HepG2 (cell line): Measurements from ENCODE around the gene MYO6. TPM values are rescaled to one million over a fixed set of nuclear protein-coding genes. Genes with fewer than 3 reads are reported as not detected.

Source experiments
- ATAC-seq: fragments of 200-7000 bp; cut with Tn5 transposase; 3 replicates; pipeline ENCODE4 v1.9.1; 2020; ENCODE audit warnings: mild to moderate bottlenecking, moderate library complexity
- BruUV-seq: library from RNA; stranded (reverse); fragments of 400-500 nt; replicated peaks from 2 replicates; lab custom pipeline; 2021; lab: Mats Ljungman, UMichigan
- CTCF ChIA-PET: fragments of 300-600 bp; formaldehyde crosslinking; extraction: SDS; loops from one replicate; lab custom pipeline; 2021; ENCODE audit warnings: low total read pairs, inconsistent platforms, low intra/inter-chr PET ratio; lab: Yijun Ruan, JAX
- POLR2A ChIA-PET: fragments of 350-600 bp; sonication (Branson Sonifier 250); formaldehyde crosslinking; loops from one replicate; lab custom pipeline; 2020; ENCODE audit warnings: antibody characterized with exemption, inconsistent platforms; lab: Yijun Ruan, JAX
- DNase-seq: peaks from one replicate; pipeline ENCODE4 v3.0.0-alpha.2; 2015; ENCODE audit warnings: low spot score
- FAIRE-seq: peaks from 3 replicates; lab custom pipeline; 2011; peaks lifted over from hg19 to GRCh38; lab: Jason Lieb, UNC
- H2AFZ ChIP-seq: one replicate; pipeline ENCODE4 v1.6.1; 2011; ENCODE audit warnings: low read length, inconsistent platforms
- H3K27ac ChIP-seq: fragments of 300-600 bp; 3 replicates; pipeline ENCODE4 v1.8.0; 2011; ENCODE audit warnings: mixed run types, mild to moderate bottlenecking, mixed read lengths, low read length, inconsistent platforms; ENCODE audit not compliant: insufficient read depth; ENCODE audit errors: extremely low read length
- H3K27me3 ChIP-seq, 2 experiments: fragments of 200-600 bp in 1 of 2; 2 replicates in 1 of 2; 3 replicates in 1 of 2; pipeline versions ENCODE4 v1.6.0 to v1.8.0; 2011; ENCODE audit warnings: low read length in 2 of 2, mild to moderate bottlenecking in 2 of 2, moderate library complexity in 2 of 2, inconsistent platforms in 1 of 2; ENCODE audit not compliant: insufficient read depth in 2 of 2, control insufficient read depth in 1 of 2
- H3K36me3 ChIP-seq, 2 experiments: fragments of 200-600 bp in 1 of 2; replicated peaks in 1 of 2; 2 replicates in 1 of 2; 3 replicates in 1 of 2; pipeline versions ENCODE4 v1.5.1 to v1.8.0; 2011; ENCODE audit warnings: low read length in 2 of 2, inconsistent platforms in 1 of 2; ENCODE audit not compliant: insufficient read depth in 2 of 2, control insufficient read depth in 1 of 2
- H3K4me1 ChIP-seq: 2 replicates; pipeline ENCODE4 v1.5.1; 2012; ENCODE audit warnings: low read length, inconsistent platforms; ENCODE audit not compliant: insufficient read depth
- H3K4me2 ChIP-seq: 2 replicates; pipeline ENCODE4 v1.6.0; 2011; ENCODE audit warnings: low read depth, low read length, inconsistent platforms
- H3K4me3 ChIP-seq, 3 experiments: fragments of 200-600 bp in 1 of 3; sonication (generic), shearing (Covaris generic) in 1 of 3; replicated peaks in 1 of 3; 2 replicates each; pipeline ENCODE4 v1.5.1; 2011 to 2016; ENCODE audit warnings: low read length in 3 of 3, inconsistent platforms in 2 of 3, low read depth in 2 of 3, mild to moderate bottlenecking in 2 of 3, control low read depth in 1 of 3, mixed read lengths in 1 of 3; ENCODE audit not compliant: insufficient read depth in 1 of 3
- H3K79me2 ChIP-seq: one replicate; pipeline ENCODE4 v1.6.1; 2011; ENCODE audit warnings: low read length, inconsistent platforms; ENCODE audit not compliant: insufficient read depth
- H3K9ac ChIP-seq: 2 replicates; pipeline ENCODE4 v1.6.0; 2011; ENCODE audit warnings: mild to moderate bottlenecking, low read depth, low read length, inconsistent platforms; ENCODE audit not compliant: insufficient read depth
- H3K9me3 ChIP-seq: 2 replicates; pipeline ENCODE4 v1.5.1; 2012; ENCODE audit warnings: mild to moderate bottlenecking, low read length
- H4K20me1 ChIP-seq: 2 replicates; pipeline ENCODE4 v1.6.0; 2011; ENCODE audit warnings: inconsistent platforms, mild to moderate bottlenecking, low read length, moderate library complexity; ENCODE audit not compliant: insufficient read depth
- ARNT ChIP-seq: fragments of 450-650 bp; IDR thresholded peaks from 2 replicates; pipeline ENCODE4 v1.6.1; 2017
- CEBPG ChIP-seq: IDR thresholded peaks from 2 replicates; pipeline ENCODE4 v1.6.1; 2016
- CENPT ChIP-seq: sonication (generic); formaldehyde crosslinking; IDR thresholded peaks from 2 replicates; pipeline ENCODE4 v1.8.0; 2022; ENCODE audit warnings: low read depth, mild to moderate bottlenecking, moderate library complexity, missing genetic modification reagents
- FOSL2 ChIP-seq: sonication (generic); formaldehyde crosslinking; IDR thresholded peaks from 2 replicates; pipeline ENCODE4 v1.4.0; 2020; ENCODE audit warnings: missing genetic modification reagents
- GATAD1 ChIP-seq: IDR thresholded peaks from 2 replicates; pipeline ENCODE4 v1.6.1; 2016; ENCODE audit warnings: missing genetic modification reagents, missing compliant biosample characterization
- GTF2F1 ChIP-seq: fragments of 150-350 bp; IDR thresholded peaks from 2 replicates; pipeline ENCODE4 v1.6.1; 2014; ENCODE audit warnings: low read length
- KMT2B ChIP-seq: IDR thresholded peaks from 2 replicates; pipeline ENCODE4 v1.6.1; 2016; ENCODE audit warnings: missing genetic modification reagents, missing compliant biosample characterization
- PTBP1 ChIP-seq: fragments of 200-400 bp; formaldehyde crosslinking; IDR thresholded peaks from 2 replicates; pipeline ENCODE4 v1.6.1; 2018; ENCODE audit warnings: low read length, low read depth; ENCODE audit not compliant: poor library complexity, severe bottlenecking
- SP4 ChIP-seq: sonication (generic); formaldehyde crosslinking; IDR thresholded peaks from 2 replicates; pipeline ENCODE4 v1.8.1; 2023; ENCODE audit warnings: mild to moderate bottlenecking, missing genetic modification reagents
- SRSF1 ChIP-seq: fragments of 200-400 bp; formaldehyde crosslinking; optimal IDR thresholded peaks from 2 replicates; pipeline ENCODE3; 2017; ENCODE audit warnings: mild to moderate bottlenecking, low read depth, low read length, moderate library complexity
- SRSF9 ChIP-seq: fragments of 200-400 bp; formaldehyde crosslinking; IDR thresholded peaks from 2 replicates; pipeline ENCODE4 v1.6.1; 2018; ENCODE audit warnings: borderline replicate concordance, mild to moderate bottlenecking, low read depth, low read length; ENCODE audit not compliant: insufficient read depth, poor library complexity, severe bottlenecking
- TARDBP ChIP-seq: sonication (generic); formaldehyde crosslinking; IDR thresholded peaks from 2 replicates; pipeline ENCODE4 v1.8.0; 2022; ENCODE audit warnings: mild to moderate bottlenecking, missing genetic modification reagents
- TBX2 ChIP-seq: sonication (generic); formaldehyde crosslinking; IDR thresholded peaks from 2 replicates; pipeline ENCODE4 v1.5.0; 2020; ENCODE audit warnings: missing genetic modification reagents, mild to moderate bottlenecking, borderline replicate concordance
- TCF7L2 ChIP-seq: IDR thresholded peaks from 2 replicates; pipeline ENCODE4 v1.6.1; 2011; ENCODE audit warnings: mild to moderate bottlenecking, low read depth, low read length, moderate library complexity
- ZBTB4 ChIP-seq: sonication (generic); formaldehyde crosslinking; IDR thresholded peaks from 2 replicates; pipeline ENCODE4 v1.4.0; 2020; ENCODE audit warnings: missing genetic modification reagents, mild to moderate bottlenecking, borderline replicate concordance
- ZNF317 ChIP-seq: sonication (generic); formaldehyde crosslinking; IDR thresholded peaks from 2 replicates; pipeline ENCODE4 v1.5.0; 2020; ENCODE audit warnings: mild to moderate bottlenecking, missing genetic modification reagents
- ZNF75D ChIP-seq: sonication (generic); formaldehyde crosslinking; IDR thresholded peaks from 2 replicates; pipeline ENCODE4 v1.8.1; 2023; ENCODE audit warnings: missing genetic modification reagents, mild to moderate bottlenecking, borderline replicate concordance
- in situ Hi-C: cut with HindIII; loops from 2 replicates; pipeline ENCODE4 v1.10.0; 2017; ENCODE audit warnings: low pct_unique_long_range_greater_than_20kb; ENCODE audit not compliant: extremely low pct_ligation_motif_present
- intact Hi-C: fragments of 100-400 bp; cut with micrococcal nuclease; formaldehyde crosslinking; loops from one replicate; pipeline ENCODE4 v1.10.0; 2022; ENCODE audit not compliant: unreplicated experiment
- polyA plus RNA-seq, 8 experiments: library from polyadenylated mRNA; depleted of rRNA in 3 of 8; stranded (reverse) in 7 of 8; unstranded in 1 of 8; fragments of >200 nt; fragmentation: Illumina TruSeq in 4 of 8; extraction: Trizol in 4 of 8; gene quantifications; 2 replicates each; pipeline versions ENCODE4 v1.2.1 to v1.2.3, GENCODE V29; 2011 to 2016; ENCODE audit warnings: low read depth in 4 of 8, missing spikeins in 1 of 8, mixed read lengths in 1 of 8; ENCODE audit not compliant: insufficient read depth in 1 of 8
- total RNA-seq, 5 experiments: library from RNA; depleted of rRNA; stranded (reverse); fragments of >200 nt; fragmentation: Illumina TruSeq; extraction: Trizol; gene quantifications; 2 replicates each; pipeline ENCODE4 v1.2.3, GENCODE V29; 2016; ENCODE audit warnings: low read depth in 1 of 5

Gene MYO6
- total and polyA plus RNA-seq, 2 of the 13 experiments (the other 11 are each of a cell fraction or from before 2014, with no cell fraction given): 5.4 to 7.5 TPM

DNA sequence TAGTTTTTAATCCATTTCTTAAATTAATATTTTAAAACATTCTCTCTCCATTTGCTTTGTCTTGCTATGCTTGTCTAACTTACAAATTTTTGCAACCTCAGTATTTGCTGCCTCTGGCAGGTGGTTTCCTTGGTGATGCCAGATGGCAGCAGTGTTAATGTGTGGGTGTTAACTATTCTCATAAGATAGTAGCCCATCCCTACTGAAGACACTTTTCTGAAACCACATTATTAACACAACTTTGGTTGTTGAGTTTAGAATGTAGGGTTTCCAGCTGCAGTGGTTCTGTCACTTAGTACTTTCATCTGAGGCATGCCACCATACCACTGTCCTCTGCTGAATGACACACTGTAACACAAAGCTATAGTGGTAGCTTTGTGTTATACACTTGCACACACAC lies 75.1 kb downstream of the MYO6 start:
- Histone ChIP-seq H3K4me3 (no peak overlapping the region), H3K4me1 (peaks cover 7% of the 10 kb centered on the region), H3K4me2 (no peak overlapping the region), H3K27me3 (no peaks in the 10 kb centered on the region), H3K9me3 (no peaks in the 10 kb centered on the region), H3K27ac (no peak overlapping the region), H3K36me3 (no peaks in the 10 kb centered on the region), H4K20me1 (no peaks in the 10 kb centered on the region), H3K9ac (no peak overlapping the region), H3K79me2 (no peaks in the 10 kb centered on the region), H2AFZ (no peak overlapping the region)
- no peak for DNase-seq
- no peak for ATAC-seq
- no peak for TF ChIP-seq TCF7L2
- no peak for TF ChIP-seq CEBPG (CRISPR knock-in tag)
- TF ChIP-seq GATAD1: no peak
- no peak for TF ChIP-seq SRSF9
- no peak for TF ChIP-seq SP4 (CRISPR knock-in tag)
- TF ChIP-seq ZNF317: no peak
- no peak for TF ChIP-seq TBX2 (CRISPR knock-in tag)
- no peak for TF ChIP-seq ZBTB4 (CRISPR knock-in tag)
- TF ChIP-seq KMT2B (CRISPR knock-in tag): no peak
- TF ChIP-seq ZNF75D (CRISPR knock-in tag): no peak
- no peak for TF ChIP-seq CENPT
- TF ChIP-seq TARDBP: no peak
- no peak for TF ChIP-seq SRSF1
- no peak for TF ChIP-seq PTBP1
- TF ChIP-seq FOSL2: no peak
- no peak for TF ChIP-seq GTF2F1
- no peak for TF ChIP-seq ARNT
- in situ Hi-C loops: no loop called here
- ChIA-PET CTCF (no interaction called here), POLR2A (no interaction called here)
- no TSS peak for BruUV-seq
- intact Hi-C loops: no loop called here
- no peak for FAIRE-seq
